WTC11 (cell line): Measurements from ENCODE around the gene XKR8.

Source experiments
- ESRRA ChIP-seq: sonication (generic); formaldehyde crosslinking; IDR thresholded peaks from 2 replicates; pipeline ENCODE4 v1.8.1; 2022; ENCODE audit warnings: mild to moderate bottlenecking, missing genetic modification reagents, borderline replicate concordance
- IRF2 ChIP-seq: sonication (generic); formaldehyde crosslinking; IDR thresholded peaks from 2 replicates; pipeline ENCODE4 v1.8.0; 2022; ENCODE audit warnings: low read depth, missing genetic modification reagents, borderline replicate concordance
- NR3C1 ChIP-seq: sonication (generic); formaldehyde crosslinking; conservative IDR thresholded peaks from 2 replicates; pipeline ENCODE4 v1.8.1; 2023; ENCODE audit warnings: low read depth, mild to moderate bottlenecking, missing genetic modification reagents
- RORB ChIP-seq: fragments of 250-450 bp; sonication (Bioruptor Pico); IDR thresholded peaks from 2 replicates; pipeline ENCODE4 v1.9.0; 2021; ENCODE audit warnings: mild to moderate bottlenecking
- TCF7 ChIP-seq: sonication (generic); formaldehyde crosslinking; IDR thresholded peaks from 2 replicates; pipeline ENCODE4 v1.8.0; 2022; ENCODE audit warnings: mild to moderate bottlenecking, low read depth, missing genetic modification reagents, moderate library complexity
- ZNF416 ChIP-seq: fragments of 250-450 bp; sonication (Bioruptor Pico); IDR thresholded peaks from 2 replicates; pipeline ENCODE4 v1.9.0; 2021; ENCODE audit warnings: mild to moderate bottlenecking, inconsistent platforms
- TF ChIP-seq, protein P1 (sequence below): fragments of 200-600 bp; IDR thresholded peaks from 2 replicates; pipeline ENCODE4 v1.8.0; 2022; ENCODE audit warnings: antibody characterized with exemption
- TF ChIP-seq, protein P2 (sequence below): sonication (generic); formaldehyde crosslinking; IDR thresholded peaks from 2 replicates; pipeline ENCODE4 v1.8.1; 2022; ENCODE audit warnings: missing genetic modification reagents, borderline replicate concordance

DNA sequence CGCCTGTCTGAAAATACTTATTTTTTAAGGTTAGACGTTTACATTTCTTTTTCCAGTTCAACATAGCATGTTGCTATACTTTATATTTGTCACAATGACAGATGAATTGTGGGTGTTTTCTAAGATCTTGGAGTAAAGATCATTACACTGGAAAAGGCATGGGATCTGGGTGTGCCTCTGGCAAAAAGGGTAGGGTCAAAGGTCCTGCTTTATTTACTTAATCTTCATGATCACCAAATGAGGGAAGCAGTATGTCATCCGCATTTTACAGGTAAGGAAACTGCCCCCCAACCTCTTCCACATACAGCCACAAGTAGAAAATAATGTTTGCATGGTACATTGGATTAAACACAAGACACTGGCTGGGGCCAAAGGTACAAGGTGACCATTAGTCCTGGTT, 37.5 kb upstream of the XKR8 start:
- TF ChIP-seq ZNF416 (no peak), RORB (CRISPR knock-in tag) (no peak), NR3C1 (CRISPR knock-in tag) (no peak), TCF7 (CRISPR knock-in tag) (no peak), IRF2 (CRISPR knock-in tag) (no peak), ESRRA (CRISPR knock-in tag) (no peak)
- TF ChIP-seq, protein P1, sequence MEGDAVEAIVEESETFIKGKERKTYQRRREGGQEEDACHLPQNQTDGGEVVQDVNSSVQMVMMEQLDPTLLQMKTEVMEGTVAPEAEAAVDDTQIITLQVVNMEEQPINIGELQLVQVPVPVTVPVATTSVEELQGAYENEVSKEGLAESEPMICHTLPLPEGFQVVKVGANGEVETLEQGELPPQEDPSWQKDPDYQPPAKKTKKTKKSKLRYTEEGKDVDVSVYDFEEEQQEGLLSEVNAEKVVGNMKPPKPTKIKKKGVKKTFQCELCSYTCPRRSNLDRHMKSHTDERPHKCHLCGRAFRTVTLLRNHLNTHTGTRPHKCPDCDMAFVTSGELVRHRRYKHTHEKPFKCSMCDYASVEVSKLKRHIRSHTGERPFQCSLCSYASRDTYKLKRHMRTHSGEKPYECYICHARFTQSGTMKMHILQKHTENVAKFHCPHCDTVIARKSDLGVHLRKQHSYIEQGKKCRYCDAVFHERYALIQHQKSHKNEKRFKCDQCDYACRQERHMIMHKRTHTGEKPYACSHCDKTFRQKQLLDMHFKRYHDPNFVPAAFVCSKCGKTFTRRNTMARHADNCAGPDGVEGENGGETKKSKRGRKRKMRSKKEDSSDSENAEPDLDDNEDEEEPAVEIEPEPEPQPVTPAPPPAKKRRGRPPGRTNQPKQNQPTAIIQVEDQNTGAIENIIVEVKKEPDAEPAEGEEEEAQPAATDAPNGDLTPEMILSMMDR, result no peak
- TF ChIP-seq, protein P2, sequence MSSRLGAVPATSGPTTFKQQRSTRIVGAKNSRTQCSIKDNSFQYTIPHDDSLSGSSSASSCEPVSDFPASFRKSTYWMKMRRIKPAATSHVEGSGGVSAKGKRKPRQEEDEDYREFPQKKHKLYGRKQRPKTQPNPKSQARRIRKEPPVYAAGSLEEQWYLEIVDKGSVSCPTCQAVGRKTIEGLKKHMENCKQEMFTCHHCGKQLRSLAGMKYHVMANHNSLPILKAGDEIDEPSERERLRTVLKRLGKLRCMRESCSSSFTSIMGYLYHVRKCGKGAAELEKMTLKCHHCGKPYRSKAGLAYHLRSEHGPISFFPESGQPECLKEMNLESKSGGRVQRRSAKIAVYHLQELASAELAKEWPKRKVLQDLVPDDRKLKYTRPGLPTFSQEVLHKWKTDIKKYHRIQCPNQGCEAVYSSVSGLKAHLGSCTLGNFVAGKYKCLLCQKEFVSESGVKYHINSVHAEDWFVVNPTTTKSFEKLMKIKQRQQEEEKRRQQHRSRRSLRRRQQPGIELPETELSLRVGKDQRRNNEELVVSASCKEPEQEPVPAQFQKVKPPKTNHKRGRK, result no peak
